ENCODE data around the gene SMAD1.

Gene SMAD1

DNA sequence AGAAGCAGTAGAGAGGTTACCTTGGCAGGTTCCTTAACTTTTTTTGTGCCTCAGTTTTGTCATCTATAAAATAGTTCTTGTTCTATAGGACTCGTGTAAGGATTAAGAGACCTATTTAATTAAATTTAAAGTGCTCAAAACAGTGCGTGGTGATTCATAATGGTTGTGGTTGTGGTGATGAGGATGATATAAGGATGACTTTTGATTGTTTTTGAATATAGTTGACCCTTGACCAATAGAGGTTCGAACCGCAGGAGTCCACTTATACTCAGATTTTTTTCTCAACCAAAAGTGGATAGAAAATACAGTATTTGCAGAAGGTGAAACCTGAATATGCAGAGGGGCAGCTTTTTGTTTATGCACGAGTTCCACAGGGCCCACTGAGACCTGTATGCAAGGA lies 14.6 kb downstream of the SMAD1 start:
- no peak overlapping the region for H3K9ac ChIP-seq (ENCODE audit: low read length)
- H3K14ac ChIP-seq (ENCODE audit: low read length) = no peak overlapping the region
- no peak overlapping the region for H3K27ac ChIP-seq (ENCODE audit: low read depth, low read length)
- H3K36me3 ChIP-seq (ENCODE audit: control insufficient read depth in 1 of 2, insufficient read depth in 2 of 2, low read length in 2 of 2) = no peaks in the 10 kb centered on the region
- no peaks in the 10 kb centered on the region for H3K4me1 ChIP-seq (ENCODE audit: control insufficient read depth in 1 of 2, insufficient read depth in 2 of 2, low read length in 2 of 2)
- H4K12ac ChIP-seq (ENCODE audit: low read depth, low read length) = no peak overlapping the region
- no peak overlapping the region for H3K4me3 ChIP-seq (ENCODE audit: low read depth, low read length)
- H3K79me2 ChIP-seq (ENCODE audit: control insufficient read depth, insufficient read depth, low read length, poor library complexity) = peaks cover 2% of the 10 kb centered on the region
- H3K79me1 ChIP-seq (ENCODE audit: low read length) = no peaks in the 10 kb centered on the region
- no peak overlapping the region for H3K4me2 ChIP-seq (ENCODE audit: low read length)
- no peaks in the 10 kb centered on the region for H3K9me3 ChIP-seq (ENCODE audit: insufficient read depth, low read depth, low read length)
- no peak overlapping the region for H2AK5ac ChIP-seq (ENCODE audit: low read length)
- no peak overlapping the region for H2BK12ac ChIP-seq (ENCODE audit: low read length)
- no peak overlapping the region for H2BK5ac ChIP-seq (ENCODE audit: low read depth, low read length, poor library complexity)
- no peak overlapping the region for H3K18ac ChIP-seq (ENCODE audit: low read length)
- H2AFZ ChIP-seq (ENCODE audit: insufficient read depth, low read length, poor library complexity) = no peak overlapping the region
- no peak overlapping the region for H4K8ac ChIP-seq (ENCODE audit: low read depth, low read length)
- no peak for DNase-seq
- no peak overlapping the region for H2BK120ac ChIP-seq (ENCODE audit: insufficient read depth, low read length, poor library complexity)
- H4K91ac ChIP-seq (ENCODE audit: low read depth, low read length) = no peak overlapping the region
- no peak overlapping the region for H3K23ac ChIP-seq (ENCODE audit: low read length)
- H3K27me3 ChIP-seq (ENCODE audit: insufficient read depth, low read length) = no peaks in the 10 kb centered on the region
- no peak overlapping the region for H3K4ac ChIP-seq (ENCODE audit: low read depth, low read length)
- WGBS (ENCODE audit: extremely low coverage, insufficient coverage, insufficient read length) = no CpG with 5 or more reads among the region's 5 CpGs

- DNase-seq = no peak
- H3K79me1 ChIP-seq (ENCODE audit: low read length) = no peaks in the 10 kb centered on the region
- H4K8ac ChIP-seq (ENCODE audit: low read depth, low read length) = no peak overlapping the region
- H2AFZ ChIP-seq (ENCODE audit: insufficient read depth, low read length, poor library complexity) = no peak overlapping the region
- H3K18ac ChIP-seq (ENCODE audit: low read length) = no peak overlapping the region
- no peaks in the 10 kb centered on the region for H3K4me1 ChIP-seq (ENCODE audit: control insufficient read depth in 1 of 2, insufficient read depth in 2 of 2, low read length in 2 of 2)
- WGBS (ENCODE audit: extremely low coverage, insufficient coverage, insufficient read length) = no CpG with 5 or more reads among the region's 9 CpGs
- no peak overlapping the region for H3K4me3 ChIP-seq (ENCODE audit: low read depth, low read length)
- no peak overlapping the region for H3K23ac ChIP-seq (ENCODE audit: low read length)
- H3K9me3 ChIP-seq (ENCODE audit: insufficient read depth, low read depth, low read length) = no peaks in the 10 kb centered on the region
- no peak overlapping the region for H4K91ac ChIP-seq (ENCODE audit: low read depth, low read length)
- no peak overlapping the region for H3K14ac ChIP-seq (ENCODE audit: low read length)
- H3K79me2 ChIP-seq (ENCODE audit: control insufficient read depth, insufficient read depth, low read length, poor library complexity) = peaks cover 2% of the 10 kb centered on the region
- no peak overlapping the region for H3K27ac ChIP-seq (ENCODE audit: low read depth, low read length)
- no peak overlapping the region for H2AK5ac ChIP-seq (ENCODE audit: low read length)
- H2BK12ac ChIP-seq (ENCODE audit: low read length) = no peak overlapping the region
- no peaks in the 10 kb centered on the region for H3K27me3 ChIP-seq (ENCODE audit: insufficient read depth, low read length)
- no peak overlapping the region for H3K9ac ChIP-seq (ENCODE audit: low read length)
- H4K12ac ChIP-seq (ENCODE audit: low read depth, low read length) = no peak overlapping the region
- H2BK5ac ChIP-seq (ENCODE audit: low read depth, low read length, poor library complexity) = no peak overlapping the region
- no peak overlapping the region for H2BK120ac ChIP-seq (ENCODE audit: insufficient read depth, low read length, poor library complexity)
- H3K36me3 ChIP-seq (ENCODE audit: control insufficient read depth in 1 of 2, insufficient read depth in 2 of 2, low read length in 2 of 2) = no peaks in the 10 kb centered on the region
- H3K4ac ChIP-seq (ENCODE audit: low read depth, low read length) = no peak overlapping the region
- no peak overlapping the region for H3K4me2 ChIP-seq (ENCODE audit: low read length)
Measured at GRCh38 chr4:145497199-145498149, 15.8 kb downstream of the SMAD1 start.

DNA sequence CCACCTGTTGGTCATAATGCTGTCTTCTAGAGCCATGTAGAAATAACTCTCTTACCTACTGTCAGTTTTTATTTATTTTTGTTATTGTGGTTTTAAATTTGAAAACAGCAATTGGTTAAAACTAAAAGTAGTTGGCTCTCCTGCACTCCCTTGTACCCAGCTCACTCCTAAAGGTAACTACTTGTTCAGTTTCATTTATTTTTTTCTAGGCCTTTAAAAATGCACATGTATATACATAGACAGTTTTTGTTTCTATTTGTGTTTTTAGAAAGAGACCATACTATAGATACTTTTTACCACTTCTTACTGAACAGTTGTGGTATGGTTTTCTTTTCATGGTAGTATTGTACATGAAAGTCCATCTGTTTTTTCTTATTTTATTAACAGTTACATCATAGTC lies 16.8 kb downstream of the SMAD1 start:
- Histone ChIP-seq H2BK5ac (ENCODE audit: low read depth, low read length, poor library complexity) (no peak overlapping the region), H3K36me3 (ENCODE audit: control insufficient read depth in 1 of 2, insufficient read depth in 2 of 2, low read length in 2 of 2) (no peaks in the 10 kb centered on the region), H4K8ac (ENCODE audit: low read depth, low read length) (no peak overlapping the region), H3K23ac (ENCODE audit: low read length) (no peak overlapping the region), H3K79me1 (ENCODE audit: low read length) (no peaks in the 10 kb centered on the region), H3K79me2 (ENCODE audit: control insufficient read depth, insufficient read depth, low read length, poor library complexity) (peaks cover 2% of the 10 kb centered on the region), H3K14ac (ENCODE audit: low read length) (no peak overlapping the region), H3K4me2 (ENCODE audit: low read length) (no peak overlapping the region), H3K18ac (ENCODE audit: low read length) (no peak overlapping the region), H3K9me3 (ENCODE audit: insufficient read depth, low read depth, low read length) (no peaks in the 10 kb centered on the region), H3K4me1 (ENCODE audit: control insufficient read depth in 1 of 2, insufficient read depth in 2 of 2, low read length in 2 of 2) (no peaks in the 10 kb centered on the region), H4K91ac (ENCODE audit: low read depth, low read length) (no peak overlapping the region), H3K4me3 (ENCODE audit: low read depth, low read length) (no peak overlapping the region), H4K12ac (ENCODE audit: low read depth, low read length) (no peak overlapping the region), H3K27ac (ENCODE audit: low read depth, low read length) (no peak overlapping the region), H3K9ac (ENCODE audit: low read length) (no peak overlapping the region), H2AK5ac (ENCODE audit: low read length) (no peak overlapping the region), H3K4ac (ENCODE audit: low read depth, low read length) (no peak overlapping the region), H2BK12ac (ENCODE audit: low read length) (no peak overlapping the region), H2AFZ (ENCODE audit: insufficient read depth, low read length, poor library complexity) (no peak overlapping the region), H3K27me3 (ENCODE audit: insufficient read depth, low read length) (no peaks in the 10 kb centered on the region), H2BK120ac (ENCODE audit: insufficient read depth, low read length, poor library complexity) (no peak overlapping the region)
- DNase-seq = no peak

DNA sequence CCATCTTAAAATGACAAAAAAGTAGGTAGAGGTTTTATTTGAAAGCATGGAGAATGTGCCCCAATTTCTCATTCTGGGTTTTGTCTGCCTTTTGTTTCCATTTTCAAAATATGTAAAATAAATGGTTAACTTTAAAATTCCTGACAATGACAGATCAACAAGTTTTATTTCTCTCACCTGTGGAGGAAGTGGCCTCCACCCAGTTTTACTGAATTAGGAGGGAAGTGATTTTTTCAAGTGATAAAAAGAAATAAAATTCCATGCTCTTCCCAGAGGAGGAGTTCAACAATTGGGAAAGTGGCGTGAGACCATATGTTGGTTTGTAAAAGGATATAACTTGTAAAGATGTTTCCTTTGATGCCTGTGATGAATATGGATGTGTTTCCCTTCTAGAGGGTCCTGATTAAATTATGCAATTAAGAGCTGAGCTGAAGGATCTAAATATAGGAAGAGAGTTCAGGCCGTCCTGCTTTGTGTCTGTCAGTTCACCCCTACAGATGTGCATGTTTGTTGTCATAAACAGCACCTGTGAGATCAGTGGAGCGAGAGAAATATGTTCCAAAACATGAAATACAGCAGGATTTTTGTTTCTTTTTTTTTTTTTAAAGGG lies 19.5 kb downstream of the SMAD1 start:
- H4K12ac ChIP-seq (ENCODE audit: low read depth, low read length) = no peak overlapping the region

More for the DNA sequence above, 19.5 kb downstream of the SMAD1 start:
- no peak for DNase-seq
- Histone ChIP-seq H2BK120ac (ENCODE audit: insufficient read depth, low read length, poor library complexity) (no peak overlapping the region), H3K27ac (ENCODE audit: low read depth, low read length) (no peak overlapping the region), H2BK5ac (ENCODE audit: low read depth, low read length, poor library complexity) (no peak overlapping the region), H2AK5ac (ENCODE audit: low read length) (no peak overlapping the region), H3K4me3 (ENCODE audit: low read depth, low read length) (no peak overlapping the region), H3K27me3 (ENCODE audit: insufficient read depth, low read length) (no peaks in the 10 kb centered on the region), H4K91ac (ENCODE audit: low read depth, low read length) (no peak overlapping the region), H3K23ac (ENCODE audit: low read length) (no peak overlapping the region), H2BK12ac (ENCODE audit: low read length) (no peak overlapping the region), H3K9me3 (ENCODE audit: insufficient read depth, low read depth, low read length) (no peaks in the 10 kb centered on the region), H3K18ac (ENCODE audit: low read length) (no peak overlapping the region), H3K9ac (ENCODE audit: low read length) (no peak overlapping the region), H3K4me2 (ENCODE audit: low read length) (no peak overlapping the region), H3K4me1 (ENCODE audit: control insufficient read depth in 1 of 2, insufficient read depth in 2 of 2, low read length in 2 of 2) (peaks cover 0 to 2% of the 10 kb centered on the region in 2 experiments), H3K79me2 (ENCODE audit: control insufficient read depth, insufficient read depth, low read length, poor library complexity) (no peaks in the 10 kb centered on the region), H3K14ac (ENCODE audit: low read length) (no peak overlapping the region), H4K8ac (ENCODE audit: low read depth, low read length) (no peak overlapping the region), H3K4ac (ENCODE audit: low read depth, low read length) (no peak overlapping the region), H2AFZ (ENCODE audit: insufficient read depth, low read length, poor library complexity) (no peak overlapping the region), H3K79me1 (ENCODE audit: low read length) (no peaks in the 10 kb centered on the region), H3K36me3 (ENCODE audit: control insufficient read depth in 1 of 2, insufficient read depth in 2 of 2, low read length in 2 of 2) (no peaks in the 10 kb centered on the region)
- WGBS (ENCODE audit: extremely low coverage, insufficient coverage, insufficient read length) = no CpG with 5 or more reads among the region's 3 CpGs

Data from trophoblast cell (in vitro differentiated cells and primary cell).